ENCODE data around the gene CLCN5. TPM values are rescaled to one million over a fixed set of nuclear protein-coding genes. Genes with fewer than 3 reads are reported as not detected.

CLCN5 gene
- total and polyA plus RNA-seq, 8 donors = 1.5 to 5.3 (median 2.5) TPM

GRCh38 chrX:50115973-50116372 is 193.6 kb downstream of the CLCN5 start:
- Histone ChIP-seq H3K27ac (no peak overlapping the region), H3K9me3 (no peaks in the 10 kb centered on the region), H3K36me3 (no peaks in the 10 kb centered on the region), H3K27me3 (peaks cover 0 to 3% (median 0%) of the 10 kb centered on the region in 4 donors), H3K4me1 (peaks cover 0 to 4% (median 0%) of the 10 kb centered on the region in 3 donors), H3K4me3 (no peak overlapping the region)
- 89 to 93% methylated on average over 2 of the region's 2 CpGs for WGBS, 2 donors
- ATAC-seq (no peak), DNase-seq (no peak), FAIRE-seq (no peak)
- intact Hi-C loops (cut with DNase I) = no loop called here
- TF ChIP-seq CTCF (IDR thresholded peaks at IDR 0.05) = no peak

- no peaks in the 10 kb centered on the region for H3K9me3 ChIP-seq
- H3K27ac ChIP-seq = no peak overlapping the region
- intact Hi-C loops (cut with DNase I) = no loop called here
- peaks cover 0 to 6% (median 2%) of the 10 kb centered on the region in 4 donors for H3K27me3 ChIP-seq
- no peak for ATAC-seq
- no peak for TF ChIP-seq CTCF (IDR thresholded peaks at IDR 0.05)
- 52 to 76% methylated on average over 3 of the region's 3 CpGs for WGBS, 2 donors
- H3K36me3 ChIP-seq = no peaks in the 10 kb centered on the region
- FAIRE-seq = peak; percentile 88
- DNase-seq = no peak
- H3K4me3 ChIP-seq = no peak overlapping the region
- no peaks in the 10 kb centered on the region for H3K4me1 ChIP-seq
Measured at GRCh38 chrX:50117476-50117875, 195.1 kb downstream of the CLCN5 start.

- ATAC-seq (no peak), DNase-seq (no peak), FAIRE-seq (no peak)
- no peak overlapping the region for H3K4me3 ChIP-seq
- H3K9me3 ChIP-seq = no peaks in the 10 kb centered on the region
- intact Hi-C loops (cut with DNase I) = no loop called here
- peaks cover 0 to 10% (median 4%) of the 10 kb centered on the region in 4 donors for H3K27me3 ChIP-seq
- no peaks in the 10 kb centered on the region for H3K4me1 ChIP-seq
- WGBS, 2 donors = 79% methylated on average over 1 of the region's 1 CpG
- no peak for TF ChIP-seq CTCF (IDR thresholded peaks at IDR 0.05)
- H3K27ac ChIP-seq = no peak overlapping the region
- H3K36me3 ChIP-seq = no peaks in the 10 kb centered on the region
Measured at GRCh38 chrX:50125480-50125879, 203.1 kb downstream of the CLCN5 start.

- H3K4me3 ChIP-seq = no peak overlapping the region
- H3K27ac ChIP-seq = no peak overlapping the region
- H3K9me3 ChIP-seq = no peaks in the 10 kb centered on the region
- no peak for TF ChIP-seq CTCF (IDR thresholded peaks at IDR 0.05)
- 59 to 62% methylated on average over 7 of the region's 7 CpGs for WGBS, 2 donors
- H3K4me1 ChIP-seq = no peaks in the 10 kb centered on the region
- H3K36me3 ChIP-seq = no peaks in the 10 kb centered on the region
- ATAC-seq = no peak
- peaks cover 0 to 14% (median 0%) of the 10 kb centered on the region in 4 donors for H3K27me3 ChIP-seq
- intact Hi-C loops (cut with DNase I) = no loop called here
- no peak for FAIRE-seq
- no peak for DNase-seq
Measured at GRCh38 chrX:50147972-50148371, 225.6 kb downstream of the CLCN5 start.

Small RNA genes lying within 50 kb of the gene (microRNA-seq; reads per million reads assigned to microRNA genes)
- gene MIR188 (37.5 to 68.0 reads per million in 2 donors), gene MIR362 (46.3 to 117 reads per million in 2 donors), gene MIR500A (12.7 to 14.1 reads per million in 2 donors), gene MIR500B (0 reads per million in 2 donors), gene MIR501 (25.1 to 37.1 reads per million in 2 donors), gene MIR502 (28.2 to 30.3 reads per million in 2 donors), gene MIR532 (401 to 624 reads per million in 2 donors), gene MIR660 (252 to 314 reads per million in 2 donors)

Other genes with a start within 250 kb of the CLCN5 start
- gene PAGE1, start 226.6 kb upstream of the CLCN5 start, total RNA-seq = not detected
- not detected for gene PAGE1, start 226.6 kb upstream of the CLCN5 start, polyA plus RNA-seq
- not detected for gene PAGE4, start 93.3 kb upstream of the CLCN5 start, total RNA-seq
- not detected for gene PAGE4, start 93.3 kb upstream of the CLCN5 start, polyA plus RNA-seq
- 1 to 10 TPM; 1.2 to 1.9 (median 1.5) TPM for gene USP27X, start 43.1 kb upstream of the CLCN5 start, total RNA-seq
- gene USP27X, start 43.1 kb upstream of the CLCN5 start, polyA plus RNA-seq = 1 to 10 TPM in 1 of 2 donors, under 1 TPM in 1; 0.72 to 5.7 TPM